NCI-H345 treated with DMSO at 0.1 percent for 48 hours (cell line): Measurements from ENCODE around the gene KCNMA1.
"Not testable (repeated sequence)": the region's sequence is repeated elsewhere in the genome, so short reads cannot be mapped to it uniquely, and the experiment has no call there.

Experiments used
- DNase-seq: peaks from one replicate; lab custom pipeline; 2025; ENCODE audit not compliant: unreplicated experiment; lab: John Stamatoyannopoulos, UW

Gene KCNMA1

GRCh38 chr10:77664696-77665095, 27.1 kb upstream of the KCNMA1 start:
- no peak for DNase-seq

- no peak for DNase-seq
Observed at GRCh38 chr10:77664008-77664407, 26.4 kb upstream of the KCNMA1 start.

- DNase-seq: no peak
Observed at GRCh38 chr10:77661674-77662073, 24.1 kb upstream of the KCNMA1 start.

GRCh38 chr10:77661100-77661499, 23.5 kb upstream of the KCNMA1 start:
- DNase-seq: no peak

GRCh38 chr10:77659046-77659670, 21.6 kb upstream of the KCNMA1 start:
- DNase-seq: not testable (repeated sequence)

GRCh38 chr10:77653210-77653609, 15.6 kb upstream of the KCNMA1 start:
- DNase-seq: no peak

- no peak for DNase-seq
Observed at GRCh38 chr10:77649333-77650331, 12.0 kb upstream of the KCNMA1 start.

GRCh38 chr10:77648472-77648871, 10.9 kb upstream of the KCNMA1 start:
- DNase-seq: no peak

- DNase-seq: no peak
Observed at GRCh38 chr10:77647543-77648293, 10.1 kb upstream of the KCNMA1 start.

GRCh38 chr10:77644557-77645243, 7.1 kb upstream of the KCNMA1 start:
- DNase-seq: no peak

GRCh38 chr10:77643795-77644468, 6.3 kb upstream of the KCNMA1 start:
- DNase-seq: no peak

- DNase-seq: peak; percentile 46
Observed at GRCh38 chr10:77641788-77642397, 4.3 kb upstream of the KCNMA1 start.

- no peak for DNase-seq
Observed at GRCh38 chr10:77641344-77641743, 3.7 kb upstream of the KCNMA1 start.

- DNase-seq: no peak
Observed at GRCh38 chr10:77640167-77640566, 2.6 kb upstream of the KCNMA1 start.

- DNase-seq: no peak
Observed at GRCh38 chr10:77639756-77640155, 2.1 kb upstream of the KCNMA1 start.

- peak; percentile 8 for DNase-seq
Observed at GRCh38 chr10:77638321-77639101, 903 bp upstream of the KCNMA1 start.

GRCh38 chr10:77636967-77637531, 559 bp downstream of the KCNMA1 start:
- no peak for DNase-seq

GRCh38 chr10:77636282-77636966, 1.2 kb downstream of the KCNMA1 start:
- DNase-seq: peak; percentile 20
